GM12878 (cell line): Measurements from ENCODE around the gene FUBP1. TPM values are rescaled to one million over a fixed set of nuclear protein-coding genes. Genes with fewer than 3 reads are reported as not detected.

Experiments
- ATAC-seq: fragments of 200-7000 bp; cut with Tn5 transposase; 3 replicates; pipeline ENCODE4 v1.9.1; 2020; ENCODE audit warnings: mild to moderate bottlenecking, moderate library complexity
- BruUV-seq: library from RNA; stranded (reverse); fragments of 400-500 nt; replicated peaks from 2 replicates; lab custom pipeline; 2021; lab: Mats Ljungman, UMichigan
- CTCF ChIA-PET: fragments of 300-600 bp; sonication (Branson Sonifier 250); formaldehyde crosslinking; extraction: SDS; loops from one replicate; lab custom pipeline; 2021; ENCODE audit warnings: inconsistent platforms; lab: Yijun Ruan, JAX
- POLR2A ChIA-PET: fragments of 350-600 bp; formaldehyde crosslinking; extraction: SDS; loops from one replicate; lab custom pipeline; 2021; ENCODE audit warnings: inconsistent platforms; lab: Charles Lee
- RAD21 ChIA-PET: fragments of 300-600 bp; sonication (Branson Sonifier 250); formaldehyde crosslinking; loops from one replicate; lab custom pipeline; 2023; ENCODE audit warnings: antibody characterized with exemption; ENCODE audit not compliant: unreplicated experiment; lab: Charles Lee
- SMC1A ChIA-PET: fragments of 300-600 bp; sonication (Branson Sonifier 250); formaldehyde crosslinking; loops from one replicate; lab custom pipeline; 2023; ENCODE audit not compliant: unreplicated experiment, uncharacterized antibody; lab: Charles Lee
- DNase-seq: peaks from one replicate; pipeline ENCODE4 v3.0.0-alpha.2; 2011; ENCODE audit warnings: low read depth, low spot score
- FAIRE-seq: peaks from 3 replicates; lab custom pipeline; 2011; peaks lifted over from hg19 to GRCh38; lab: Jason Lieb, UNC
- H2AFZ ChIP-seq: 2 replicates; pipeline ENCODE4 v1.6.0; 2011; ENCODE audit warnings: low read depth, low read length, control low read depth; ENCODE audit not compliant: control insufficient read depth
- H3K27ac ChIP-seq: 2 replicates; pipeline ENCODE4 v1.5.1; 2011; ENCODE audit warnings: control low read depth; ENCODE audit not compliant: control insufficient read depth, insufficient read depth
- H3K27me3 ChIP-seq, 2 experiments: replicated peaks in 1 of 2; 2 replicates each; pipeline versions ENCODE4 v1.6.0 to v1.6.1; 2011; ENCODE audit warnings: low read length in 1 of 2; ENCODE audit not compliant: control insufficient read depth in 2 of 2, insufficient read depth in 2 of 2
- H3K36me3 ChIP-seq, 2 experiments: 2 replicates each; pipeline ENCODE4 v1.5.1; 2011; ENCODE audit warnings: low read length in 1 of 2; ENCODE audit not compliant: control insufficient read depth in 2 of 2, insufficient read depth in 2 of 2
- H3K4me1 ChIP-seq: 2 replicates; pipeline ENCODE4 v1.6.1; 2011; ENCODE audit warnings: mild to moderate bottlenecking, low read length, moderate library complexity, mixed read lengths; ENCODE audit not compliant: control insufficient read depth, insufficient read depth
- H3K4me2 ChIP-seq: 2 replicates; pipeline ENCODE4 v1.6.0; 2011; ENCODE audit warnings: control low read depth; ENCODE audit not compliant: control insufficient read depth, insufficient read depth
- H3K4me3 ChIP-seq: fragments of 200-600 bp; sonication (generic); 2 replicates; pipeline ENCODE4 v1.5.1; 2016
- H3K79me2 ChIP-seq: 2 replicates; pipeline ENCODE4 v1.6.0; 2011; ENCODE audit warnings: low read length; ENCODE audit not compliant: control insufficient read depth, insufficient read depth
- H3K9ac ChIP-seq: 2 replicates; pipeline ENCODE4 v1.8.0; 2011; ENCODE audit warnings: low read length, control low read depth, mixed read lengths; ENCODE audit not compliant: control insufficient read depth, insufficient read depth
- H3K9me3 ChIP-seq: replicated peaks from 3 replicates; pipeline ENCODE4 v1.5.1; 2011; ENCODE audit warnings: mild to moderate bottlenecking, low read length; ENCODE audit not compliant: control insufficient read depth, insufficient read depth
- H4K20me1 ChIP-seq: 2 replicates; pipeline ENCODE4 v1.6.0; 2011; ENCODE audit not compliant: control insufficient read depth, insufficient read depth
- EGR1 ChIP-seq, 2 experiments: IDR thresholded peaks; 1 replicate in 1 of 2; 2 replicates in 1 of 2; pipeline ENCODE4 v1.6.1; 2011 to 2012; ENCODE audit warnings: low read depth in 2 of 2, low read length in 2 of 2, borderline replicate concordance in 1 of 2, mild to moderate bottlenecking in 1 of 2, moderate library complexity in 1 of 2
- GABPA ChIP-seq: IDR thresholded peaks from 2 replicates; pipeline ENCODE4 v1.6.1; 2014; ENCODE audit warnings: antibody characterized with exemption, low read depth, mild to moderate bottlenecking, inconsistent platforms
- HDAC2 ChIP-seq: fragments of 200-600 bp; sonication (generic); IDR thresholded peaks from 2 replicates; pipeline ENCODE4 v1.6.1; 2017
- MEF2B ChIP-seq: fragments of 450-650 bp; IDR thresholded peaks from 2 replicates; pipeline ENCODE4 v1.6.1; 2018; ENCODE audit warnings: mild to moderate bottlenecking, moderate library complexity; ENCODE audit not compliant: partially characterized antibody, poor library complexity, severe bottlenecking
- POLR2AphosphoS5 ChIP-seq: IDR thresholded peaks from 2 replicates; pipeline ENCODE4 v1.6.1; 2011; ENCODE audit warnings: mild to moderate bottlenecking, low read length, inconsistent platforms
- RAD51 ChIP-seq: fragments of 450-650 bp; IDR thresholded peaks from 2 replicates; pipeline ENCODE4 v1.6.1; 2016; ENCODE audit warnings: moderate library complexity, mild to moderate bottlenecking, inconsistent platforms
- SMAD5 ChIP-seq: IDR thresholded peaks from 2 replicates; pipeline ENCODE4 v1.6.1; 2016; ENCODE audit warnings: antibody characterized with exemption, low read depth
- WGBS: methylation state at CpG from one replicate; pipeline ENCODE4 v1.1.6; 2016; ENCODE audit warnings: low lambda C conversion rate; ENCODE audit not compliant: insufficient replicate concordance, insufficient coverage; ENCODE audit errors: missing lambda C conversion rate; 5-methylcytosine and 5-hydroxymethylcytosine counted together
- in situ Hi-C: fragments of 300-500 bp; cut with MboI; formaldehyde crosslinking; loops from 9 replicates; pipeline ENCODE4 v1.14.3; 2018; ENCODE audit warnings: mixed read lengths
- intact Hi-C: fragments of 100-400 bp; cut with micrococcal nuclease; formaldehyde crosslinking; loops from one replicate; pipeline ENCODE4 v1.14.2; 2022; ENCODE audit not compliant: unreplicated experiment
- polyA plus RNA-seq, 11 experiments: library from polyadenylated mRNA; depleted of rRNA in 4 of 11; unstranded in 6 of 11; stranded (reverse) in 5 of 11; fragments of >200 nt; fragmentation: Nextera tagmentation in 4 of 11; fragmentation: Illumina TruSeq in 1 of 11; extraction: Ambion mirVana in 4 of 11; extraction: Trizol in 1 of 11; gene quantifications; 1 replicate in 1 of 11; 2 replicates in 10 of 11; pipeline versions ENCODE4 v1.2.1 to v1.2.3, GENCODE V29; 2011 to 2016; ENCODE audit warnings: inconsistent platforms in 2 of 11, missing spikeins in 2 of 11, low read depth in 1 of 11
- total RNA-seq, 4 experiments: library from RNA; depleted of rRNA in 3 of 4; stranded (reverse); fragments of >200 nt in 3 of 4; fragmentation: Illumina TruSeq in 1 of 4; extraction: Trizol in 1 of 4; gene quantifications; 2 replicates each; pipeline versions ENCODE4 v1.2.1 to v1.2.3, GENCODE V29; 2013 to 2021
- TF ChIP-seq, protein P1 (sequence below): fragments of 150-350 bp; IDR thresholded peaks from 2 replicates; pipeline ENCODE4 v1.6.1; 2014; ENCODE audit warnings: mild to moderate bottlenecking, low read depth, low read length
- TF ChIP-seq, protein P2 (sequence below): fragments of 450-650 bp; IDR thresholded peaks from 2 replicates; pipeline ENCODE4 v1.6.1; 2017; ENCODE audit warnings: mild to moderate bottlenecking, low read depth, inconsistent platforms; ENCODE audit not compliant: poor library complexity, severe bottlenecking
- TF ChIP-seq, protein P3 (sequence below): fragments of 450-650 bp; IDR thresholded peaks from 2 replicates; pipeline ENCODE4 v1.6.1; 2017; ENCODE audit warnings: antibody characterized with exemption, mild to moderate bottlenecking, moderate library complexity

Gene FUBP1
- total and polyA plus RNA-seq, 10 of the 15 experiments (the other 5 are each of a cell fraction or from before 2014, with no cell fraction given) = 110 to 343 (median 191) TPM

DNA sequence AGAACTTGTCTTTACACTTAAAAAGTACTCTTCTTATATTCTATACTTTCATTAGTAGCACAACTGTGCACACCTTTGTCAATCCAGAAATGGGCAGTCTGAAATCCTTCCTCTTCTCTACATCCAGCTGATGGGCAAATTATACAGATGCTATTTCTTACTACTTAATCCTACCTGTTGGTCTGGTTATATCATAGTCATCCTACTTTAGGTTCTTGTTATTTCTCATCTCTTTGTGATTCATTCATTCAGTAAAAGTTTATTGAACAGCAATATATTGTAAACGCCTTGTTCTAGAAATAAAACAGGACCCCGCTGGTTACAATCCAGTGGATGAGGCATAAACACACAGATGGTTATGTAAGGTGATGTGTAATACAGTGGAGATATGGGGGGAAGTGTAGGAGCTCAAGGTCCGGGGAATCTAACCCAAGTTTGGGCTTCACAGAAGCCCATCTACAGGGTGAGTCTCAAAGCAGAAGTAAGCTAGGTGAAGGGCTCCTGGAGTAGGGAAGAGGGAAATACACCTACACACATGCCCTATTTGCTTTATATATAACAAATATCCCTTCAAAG is 11.8 kb upstream of the FUBP1 start:
- in situ Hi-C loops (no loop called here), intact Hi-C loops (no loop called here)
- Histone ChIP-seq H3K9me3 (no peaks in the 10 kb centered on the region), H3K9ac (no peak overlapping the region), H3K27ac (no peak overlapping the region), H4K20me1 (no peaks in the 10 kb centered on the region), H3K27me3 (no peaks in the 10 kb centered on the region), H3K36me3 (no peaks in the 10 kb centered on the region), H3K79me2 (no peaks in the 10 kb centered on the region), H3K4me2 (no peak overlapping the region), H2AFZ (no peak overlapping the region), H3K4me3 (no peak overlapping the region), H3K4me1 (peaks cover 3% of the 10 kb centered on the region; the same call in 1 of the 2 replicates)
- CTCF ChIA-PET = interaction anchor here (0.7 to 1.5 kb wide), 5 partner anchors 9 to 109 kb away, joined by 3 to 4 read pairs (median 3); no protein-coding TSS in a partner anchor
- RAD21 ChIA-PET = no interaction called here
- SMC1A ChIA-PET = interaction anchor here (0.8 to 1.9 kb wide), 5 partner anchors 10 to 30 kb away, joined by 3 to 7 read pairs (median 3); partner anchors contain the start of gene DNAJB4
- ATAC-seq (no peak), FAIRE-seq (no peak), DNase-seq (no peak)
- WGBS = 51% methylated on average over 3 of the region's 3 CpGs
- POLR2A ChIA-PET = interaction anchor here (0.6 to 1.5 kb wide), 5 partner anchors 10 to 186 kb away, joined by 3 to 8 read pairs (median 5); partner anchors contain the start of gene DNAJB4
- no TSS peak for BruUV-seq
- TF ChIP-seq MEF2B (no peak), POLR2AphosphoS5 (no peak), HDAC2 (no peak), GABPA (no peak), RAD51 (no peak), EGR1 (IDR thresholded peaks at IDR 0.05; ENCODE audit: borderline replicate concordance in 1 of 2, low read depth in 2 of 2, low read length in 2 of 2) (no peak), SMAD5 (no peak)
- TF ChIP-seq, protein P1, sequence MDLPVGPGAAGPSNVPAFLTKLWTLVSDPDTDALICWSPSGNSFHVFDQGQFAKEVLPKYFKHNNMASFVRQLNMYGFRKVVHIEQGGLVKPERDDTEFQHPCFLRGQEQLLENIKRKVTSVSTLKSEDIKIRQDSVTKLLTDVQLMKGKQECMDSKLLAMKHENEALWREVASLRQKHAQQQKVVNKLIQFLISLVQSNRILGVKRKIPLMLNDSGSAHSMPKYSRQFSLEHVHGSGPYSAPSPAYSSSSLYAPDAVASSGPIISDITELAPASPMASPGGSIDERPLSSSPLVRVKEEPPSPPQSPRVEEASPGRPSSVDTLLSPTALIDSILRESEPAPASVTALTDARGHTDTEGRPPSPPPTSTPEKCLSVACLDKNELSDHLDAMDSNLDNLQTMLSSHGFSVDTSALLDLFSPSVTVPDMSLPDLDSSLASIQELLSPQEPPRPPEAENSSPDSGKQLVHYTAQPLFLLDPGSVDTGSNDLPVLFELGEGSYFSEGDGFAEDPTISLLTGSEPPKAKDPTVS = no peak
- TF ChIP-seq, protein P2, sequence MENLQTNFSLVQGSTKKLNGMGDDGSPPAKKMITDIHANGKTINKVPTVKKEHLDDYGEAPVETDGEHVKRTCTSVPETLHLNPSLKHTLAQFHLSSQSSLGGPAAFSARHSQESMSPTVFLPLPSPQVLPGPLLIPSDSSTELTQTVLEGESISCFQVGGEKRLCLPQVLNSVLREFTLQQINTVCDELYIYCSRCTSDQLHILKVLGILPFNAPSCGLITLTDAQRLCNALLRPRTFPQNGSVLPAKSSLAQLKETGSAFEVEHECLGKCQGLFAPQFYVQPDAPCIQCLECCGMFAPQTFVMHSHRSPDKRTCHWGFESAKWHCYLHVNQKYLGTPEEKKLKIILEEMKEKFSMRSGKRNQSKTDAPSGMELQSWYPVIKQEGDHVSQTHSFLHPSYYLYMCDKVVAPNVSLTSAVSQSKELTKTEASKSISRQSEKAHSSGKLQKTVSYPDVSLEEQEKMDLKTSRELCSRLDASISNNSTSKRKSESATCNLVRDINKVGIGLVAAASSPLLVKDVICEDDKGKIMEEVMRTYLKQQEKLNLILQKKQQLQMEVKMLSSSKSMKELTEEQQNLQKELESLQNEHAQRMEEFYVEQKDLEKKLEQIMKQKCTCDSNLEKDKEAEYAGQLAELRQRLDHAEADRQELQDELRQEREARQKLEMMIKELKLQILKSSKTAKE = no peak
- TF ChIP-seq, protein P3, sequence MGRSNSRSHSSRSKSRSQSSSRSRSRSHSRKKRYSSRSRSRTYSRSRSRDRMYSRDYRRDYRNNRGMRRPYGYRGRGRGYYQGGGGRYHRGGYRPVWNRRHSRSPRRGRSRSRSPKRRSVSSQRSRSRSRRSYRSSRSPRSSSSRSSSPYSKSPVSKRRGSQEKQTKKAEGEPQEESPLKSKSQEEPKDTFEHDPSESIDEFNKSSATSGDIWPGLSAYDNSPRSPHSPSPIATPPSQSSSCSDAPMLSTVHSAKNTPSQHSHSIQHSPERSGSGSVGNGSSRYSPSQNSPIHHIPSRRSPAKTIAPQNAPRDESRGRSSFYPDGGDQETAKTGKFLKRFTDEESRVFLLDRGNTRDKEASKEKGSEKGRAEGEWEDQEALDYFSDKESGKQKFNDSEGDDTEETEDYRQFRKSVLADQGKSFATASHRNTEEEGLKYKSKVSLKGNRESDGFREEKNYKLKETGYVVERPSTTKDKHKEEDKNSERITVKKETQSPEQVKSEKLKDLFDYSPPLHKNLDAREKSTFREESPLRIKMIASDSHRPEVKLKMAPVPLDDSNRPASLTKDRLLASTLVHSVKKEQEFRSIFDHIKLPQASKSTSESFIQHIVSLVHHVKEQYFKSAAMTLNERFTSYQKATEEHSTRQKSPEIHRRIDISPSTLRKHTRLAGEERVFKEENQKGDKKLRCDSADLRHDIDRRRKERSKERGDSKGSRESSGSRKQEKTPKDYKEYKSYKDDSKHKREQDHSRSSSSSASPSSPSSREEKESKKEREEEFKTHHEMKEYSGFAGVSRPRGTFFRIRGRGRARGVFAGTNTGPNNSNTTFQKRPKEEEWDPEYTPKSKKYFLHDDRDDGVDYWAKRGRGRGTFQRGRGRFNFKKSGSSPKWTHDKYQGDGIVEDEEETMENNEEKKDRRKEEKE = no peak
